Loucy (cell line): ENCODE data around the gene DBF4B.

ENCODE experiments used
- CTCF ChIP-seq: fragments of 200-600 bp; sonication (generic); conservative IDR thresholded peaks from 2 replicates; pipeline ENCODE4 v1.5.1; 2014; ENCODE audit warnings: mild to moderate bottlenecking, antibody characterized with exemption, low read length
- EZH2phosphoT487 ChIP-seq: fragments of 200-600 bp; IDR thresholded peaks from 2 replicates; pipeline ENCODE4 v1.6.1; 2018; ENCODE audit warnings: antibody characterized with exemption, mild to moderate bottlenecking, moderate library complexity, borderline replicate concordance

- TF ChIP-seq CTCF (no peak), EZH2phosphoT487 (no peak)
Observed at GRCh38 chr17:44769230-44769629, 60.8 kb downstream of the DBF4B start.
